GM12892 (cell line): ENCODE data around the gene KRTCAP2.

Experiments used
- DNase-seq: peaks from one replicate; pipeline ENCODE4 v3.0.0; 2011; ENCODE audit not compliant: insufficient read length
- FAIRE-seq: peaks from 2 replicates; lab custom pipeline; 2011; peaks lifted over from hg19 to GRCh38; lab: Jason Lieb, UNC
- POLR2A ChIP-seq: IDR thresholded peaks from 2 replicates; pipeline ENCODE4 v1.6.1; 2011; ENCODE audit warnings: low read depth, low read length, control low read depth
- POLR2AphosphoS5 ChIP-seq: IDR thresholded peaks from 2 replicates; pipeline ENCODE4 v1.6.1; 2011; ENCODE audit warnings: low read depth, low read length, control low read depth
- TAF1 ChIP-seq: IDR thresholded peaks from 2 replicates; pipeline ENCODE4 v1.6.1; 2011; ENCODE audit warnings: low read depth, mild to moderate bottlenecking, control low read depth, low read length, borderline replicate concordance

The KRTCAP2 gene

DNA sequence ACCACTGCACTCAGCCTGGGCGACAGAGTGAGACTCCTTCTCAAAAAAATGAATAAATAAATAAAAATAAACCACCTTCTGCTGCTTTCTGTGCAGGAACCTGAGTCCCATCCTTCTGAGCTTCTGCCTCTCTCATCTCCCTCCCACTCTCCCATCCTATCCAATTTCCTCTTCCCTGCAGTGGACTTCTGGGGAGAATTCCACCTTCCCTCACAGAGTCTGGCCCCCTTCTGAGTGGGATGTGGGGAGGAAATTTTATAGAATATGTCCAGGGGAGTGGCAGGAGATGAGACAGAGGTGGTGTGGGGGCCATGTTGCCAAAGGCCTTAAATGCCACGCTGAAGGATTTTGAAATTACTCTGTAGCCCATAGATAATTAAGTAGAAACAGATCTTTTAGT, 50.8 kb downstream of the KRTCAP2 start:
- FAIRE-seq: no peak
- TF ChIP-seq POLR2AphosphoS5 (no peak), POLR2A (no peak), TAF1 (no peak)

DNA sequence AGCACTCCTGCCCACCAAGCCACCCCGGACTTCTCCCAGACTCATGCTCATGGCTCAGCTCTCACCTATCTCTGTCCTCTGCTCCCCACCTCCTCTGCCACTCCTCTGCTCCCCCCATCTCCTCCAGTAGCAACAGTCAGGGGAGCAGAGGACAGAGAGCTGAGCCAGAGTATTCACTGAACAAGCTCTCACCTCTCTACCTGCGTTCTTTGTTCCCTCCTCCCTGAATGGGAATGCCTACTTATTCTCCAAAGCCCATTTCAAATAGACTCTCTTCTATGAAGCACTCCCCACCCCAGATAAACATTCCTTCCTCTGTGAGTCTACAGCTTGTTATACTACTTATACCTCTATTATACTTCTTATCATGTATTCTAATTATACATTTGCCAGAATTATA, 51.9 kb downstream of the KRTCAP2 start:
- FAIRE-seq: no peak
- TF ChIP-seq POLR2A (no peak), POLR2AphosphoS5 (no peak), TAF1 (no peak)
- DNase-seq: no peak

More for the DNA sequence above, 50.8 kb downstream of the KRTCAP2 start:
- DNase-seq: no peak

DNA sequence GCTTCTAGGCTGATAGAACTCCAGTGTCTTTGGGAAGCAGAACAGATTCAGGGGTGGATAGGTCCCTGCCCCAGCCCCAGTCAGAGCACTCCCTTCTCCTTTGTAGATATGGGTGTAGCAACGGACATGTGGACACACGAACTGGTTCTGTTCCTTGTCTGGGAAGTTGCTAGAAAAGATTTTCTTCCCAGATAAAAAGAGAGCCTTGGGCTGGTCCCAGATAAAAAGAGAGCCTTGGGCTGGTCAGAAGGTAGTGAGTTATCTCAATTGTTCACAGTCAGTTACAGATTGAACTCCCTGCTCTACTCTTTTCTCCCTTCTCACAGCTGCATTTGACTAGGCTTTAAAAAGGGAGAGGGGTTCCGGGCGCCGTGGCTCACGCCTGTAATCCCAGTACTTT, 52.9 kb downstream of the KRTCAP2 start:
- no peak for DNase-seq
- TF ChIP-seq POLR2AphosphoS5 (no peak), POLR2A (no peak), TAF1 (no peak)
- FAIRE-seq: no peak
